ENCODE results near the gene PTHLH.
A peak's percentile ranks its signal among the peaks of the same experiment; 100 is the strongest.

PTHLH gene

DNA sequence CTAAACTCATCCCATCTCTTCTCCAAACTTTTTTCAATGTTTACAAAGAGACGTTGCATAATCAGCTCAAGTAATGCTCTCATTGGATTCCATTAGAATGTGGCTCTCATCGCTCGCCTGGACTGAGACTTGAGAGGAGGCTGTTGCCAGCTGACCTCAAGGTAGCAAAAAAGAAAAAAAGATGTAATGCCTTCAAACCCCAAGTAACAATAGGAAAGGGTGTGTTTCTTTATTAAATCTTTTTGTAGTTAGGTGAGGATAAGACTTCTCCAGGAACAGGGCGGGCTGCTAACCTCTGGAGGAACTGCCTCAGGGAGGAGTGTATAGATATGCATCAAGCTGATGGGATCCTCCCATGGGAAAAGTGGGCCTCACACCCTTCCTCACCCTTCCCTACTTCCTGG is 956 bp upstream of the PTHLH start:
- DNase-seq, result no peak

GRCh38 chr12:27971606-27972005 is 927 bp downstream of the PTHLH start:
- no peak for DNase-seq

GRCh38 chr12:27971121-27971489 is 1.4 kb downstream of the PTHLH start:
- no peak for DNase-seq

DNA sequence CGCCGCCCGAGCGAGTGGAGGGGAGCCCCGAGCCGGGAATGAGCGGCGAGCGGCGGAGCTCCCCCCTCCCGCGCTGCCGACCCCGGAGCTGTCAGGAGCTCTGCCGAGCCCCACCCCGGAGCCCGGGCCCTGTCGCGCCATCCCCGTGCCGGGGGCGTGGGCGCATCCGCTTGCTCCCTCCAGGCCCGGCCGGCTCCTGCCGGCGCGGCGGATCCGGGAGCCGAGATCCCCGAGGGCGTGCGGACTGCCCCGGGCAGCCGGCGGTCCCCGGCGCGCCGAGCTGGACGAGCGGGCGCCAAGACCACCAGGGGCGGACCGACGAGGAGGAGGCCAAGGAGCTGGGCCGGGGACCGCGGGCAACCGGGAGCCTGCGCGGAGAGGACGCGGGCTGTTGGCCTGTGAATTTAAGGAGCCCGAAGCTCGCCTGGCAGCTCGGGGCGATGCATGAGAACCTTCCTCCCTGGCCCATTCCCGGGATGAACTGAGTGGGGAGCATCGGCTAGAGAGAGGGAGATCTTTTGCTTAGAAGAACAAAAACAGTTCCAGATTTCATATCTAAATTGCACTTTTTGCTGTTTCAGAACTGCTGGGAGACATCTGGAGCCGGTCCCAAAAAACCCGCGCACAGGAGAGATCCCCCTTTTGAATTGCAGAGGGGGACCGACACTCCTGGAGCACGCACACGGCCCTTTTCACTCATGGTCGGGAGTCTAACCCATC is 2.0 kb downstream of the PTHLH start:
- no peak for DNase-seq

DNA sequence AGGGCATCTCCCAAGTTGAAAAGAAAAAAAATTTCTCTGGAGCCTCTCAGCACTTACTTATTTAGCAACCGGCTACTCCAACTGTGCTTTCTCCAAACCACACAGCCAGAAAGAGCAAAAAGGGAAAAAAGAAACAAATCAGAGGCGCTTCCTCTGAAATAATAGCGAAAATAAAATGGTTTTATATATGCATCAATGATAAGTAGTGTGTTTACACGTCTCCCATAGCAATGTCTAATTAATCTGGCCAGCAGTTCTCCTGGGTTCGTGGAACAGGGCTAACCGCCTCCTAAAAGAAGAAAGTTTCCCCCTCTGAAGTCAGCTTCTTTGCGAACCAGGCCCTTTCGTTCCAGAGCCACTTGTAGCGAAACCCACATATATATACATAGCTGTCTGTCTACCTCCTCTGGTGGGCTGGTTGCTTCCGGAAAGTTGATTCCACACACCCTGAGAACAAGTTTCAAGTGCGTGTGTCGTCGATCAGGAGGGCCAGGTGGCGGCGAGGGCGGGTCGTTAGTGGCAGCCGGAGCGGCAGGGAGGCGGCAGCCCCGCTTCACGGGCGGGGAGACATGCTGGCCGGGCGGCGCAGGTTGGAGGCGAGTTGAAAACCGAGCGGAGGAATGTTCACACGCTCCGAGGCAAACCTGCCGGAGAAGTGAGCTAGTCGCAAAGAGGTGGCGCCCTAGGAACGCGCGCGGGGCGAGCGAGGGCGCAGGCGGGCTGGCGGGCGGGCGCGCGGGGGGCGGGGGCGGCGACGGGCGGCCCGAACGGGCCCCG is 2.7 kb downstream of the PTHLH start:
- DNase-seq, result no peak

DNA sequence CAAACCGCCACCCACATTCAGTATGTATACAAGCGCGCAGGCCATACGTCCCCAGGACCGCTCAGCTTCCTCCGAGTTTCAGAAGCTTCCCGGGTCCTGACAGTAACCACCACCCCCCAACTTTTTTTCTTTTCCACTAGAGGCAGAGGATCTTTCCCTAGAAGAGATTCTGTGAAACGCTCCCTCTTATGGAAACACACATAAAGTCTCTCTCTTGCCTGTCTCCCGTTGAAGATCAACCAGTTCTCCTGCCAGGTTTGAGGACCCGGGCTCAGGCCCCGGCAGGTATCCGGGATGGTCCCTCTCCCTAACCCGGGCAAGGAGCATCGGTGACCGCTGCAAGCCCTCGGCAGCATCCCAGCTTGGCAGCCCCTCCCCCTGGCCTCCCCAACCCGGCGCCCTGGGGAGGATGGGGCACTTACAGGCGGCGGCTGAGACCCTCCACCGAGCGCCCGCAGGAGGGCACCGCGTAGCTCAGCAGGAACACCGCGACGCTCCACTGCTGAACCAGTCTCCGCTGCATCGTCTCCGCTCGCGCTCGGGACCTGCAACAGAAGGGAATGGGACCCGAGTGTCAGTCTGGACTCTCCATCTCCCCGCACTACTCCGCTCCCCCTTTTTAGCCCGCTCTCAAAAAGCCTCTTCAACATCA is 3.4 kb downstream of the PTHLH start:
- no peak for DNase-seq

GRCh38 chr12:27967551-27968054 is 4.9 kb downstream of the PTHLH start:
- DNase-seq, result no peak

- no peak for DNase-seq
These were observed 5.7 kb downstream of the PTHLH start for GRCh38 chr12:27966870-27967269.

DNA sequence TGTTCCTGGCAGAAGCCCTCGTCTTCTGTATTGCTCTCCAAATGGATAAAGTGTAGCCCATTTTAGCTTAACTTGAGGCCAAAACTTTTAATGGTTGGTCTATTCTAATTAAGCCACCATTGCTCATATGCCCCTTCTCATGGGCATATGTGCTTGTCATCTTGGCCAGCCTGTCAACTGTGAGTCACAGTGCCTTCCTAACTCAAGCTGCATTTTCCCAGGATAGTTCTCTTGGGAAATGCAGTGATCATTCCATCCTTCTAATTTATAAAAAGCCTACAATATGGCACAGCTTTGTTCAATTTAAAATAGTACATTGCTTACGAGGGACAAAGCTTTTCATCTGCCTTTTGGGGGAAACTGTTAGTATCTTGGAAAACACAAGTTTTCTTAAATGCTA is 6.6 kb downstream of the PTHLH start:
- no peak for DNase-seq

GRCh38 chr12:27965411-27965810 is 7.1 kb downstream of the PTHLH start:
- DNase-seq, result no peak

GRCh38 chr12:27964123-27964522 is 8.4 kb downstream of the PTHLH start:
- no peak for DNase-seq

DNA sequence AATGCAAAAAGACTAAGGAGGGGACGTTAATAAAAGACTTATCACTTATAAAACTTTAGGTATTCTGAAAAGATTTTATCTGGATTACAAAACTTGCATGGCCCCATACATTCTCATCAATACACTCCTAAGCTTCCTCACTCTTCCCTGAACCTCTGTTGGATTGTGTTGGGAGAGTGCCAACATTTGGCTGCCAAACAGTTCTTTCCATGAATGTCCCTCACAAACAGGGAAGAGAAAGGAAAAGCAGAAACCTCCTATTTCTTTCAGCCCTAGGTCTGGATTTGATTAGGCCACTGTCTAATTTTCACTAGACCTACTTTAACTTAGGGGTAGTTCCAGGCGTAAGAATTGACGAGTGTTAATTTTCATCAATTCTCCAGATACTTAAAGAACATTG is 11.7 kb downstream of the PTHLH start:
- DNase-seq, result no peak

GRCh38 chr12:27958675-27959074 is 13.9 kb downstream of the PTHLH start:
- no peak for DNase-seq

DNA sequence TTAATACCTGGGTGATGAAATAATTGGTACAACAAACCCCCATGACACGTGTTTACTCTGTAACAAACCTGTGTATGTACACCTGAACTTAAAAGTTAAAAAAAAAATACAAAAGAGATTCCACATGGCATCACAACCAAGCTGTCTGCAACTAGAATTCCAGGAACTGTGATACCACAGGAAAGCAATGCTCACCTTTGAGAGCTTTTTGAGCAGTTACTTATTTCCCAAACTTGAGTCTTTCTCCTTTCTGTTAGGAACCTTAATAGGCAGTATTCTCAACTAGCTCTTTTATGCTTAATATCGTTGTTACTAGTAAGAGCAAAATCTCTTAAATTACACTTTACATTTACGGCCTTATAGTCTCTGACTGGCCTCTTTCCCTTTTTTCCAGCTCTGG is 15.2 kb downstream of the PTHLH start:
- no peak for DNase-seq

GRCh38 chr12:27953817-27954216 is 18.7 kb downstream of the PTHLH start:
- no peak for DNase-seq

GRCh38 chr12:27953348-27953747 is 19.2 kb downstream of the PTHLH start:
- no peak for DNase-seq

DNA sequence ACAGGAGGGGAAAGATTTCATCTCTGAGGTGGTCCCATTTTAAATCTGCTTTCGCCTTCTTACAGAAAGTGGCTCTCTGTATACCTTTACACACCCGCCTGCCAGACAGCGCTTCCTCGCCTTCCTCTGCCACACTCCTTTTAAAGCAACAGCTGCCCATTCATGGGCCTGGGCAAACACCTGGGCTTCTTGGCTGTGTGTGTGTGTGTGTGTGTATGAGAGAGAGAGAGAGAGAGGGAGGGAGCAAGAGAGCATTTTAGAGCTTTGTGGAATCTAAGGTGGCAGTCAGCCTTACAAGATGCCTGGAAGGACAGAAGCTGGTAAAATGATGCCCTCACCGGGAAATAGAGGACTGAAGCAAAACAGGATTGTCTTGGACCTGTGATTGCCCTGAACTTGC is 20.0 kb downstream of the PTHLH start:
- no peak for DNase-seq

DNA sequence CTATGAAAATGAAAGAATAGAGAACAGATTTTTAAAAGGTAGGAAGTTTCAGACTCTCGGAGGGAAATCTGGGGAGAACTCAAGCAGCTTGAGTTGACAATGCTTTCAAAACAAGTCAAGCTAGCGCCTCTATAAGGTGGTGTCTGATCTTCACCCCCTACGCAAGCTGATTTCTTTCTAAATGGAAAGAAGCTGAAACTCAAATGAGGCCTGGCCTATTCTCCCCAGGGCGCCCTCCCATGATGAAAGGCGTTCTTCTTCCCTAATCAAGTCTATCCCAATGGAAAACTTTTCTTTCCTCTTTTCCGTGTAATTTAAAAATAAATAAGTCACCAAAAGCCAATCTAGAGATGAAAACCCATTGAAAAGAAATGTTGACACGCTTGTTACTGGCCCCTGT is 20.6 kb downstream of the PTHLH start:
- DNase-seq, result no peak

GRCh38 chr12:27946421-27946820 is 26.1 kb downstream of the PTHLH start:
- DNase-seq, result no peak

- DNase-seq, result peak in 1 of 2 experiments; percentile 57
These were observed 31.7 kb downstream of the PTHLH start for GRCh38 chr12:27940756-27941402.

DNA sequence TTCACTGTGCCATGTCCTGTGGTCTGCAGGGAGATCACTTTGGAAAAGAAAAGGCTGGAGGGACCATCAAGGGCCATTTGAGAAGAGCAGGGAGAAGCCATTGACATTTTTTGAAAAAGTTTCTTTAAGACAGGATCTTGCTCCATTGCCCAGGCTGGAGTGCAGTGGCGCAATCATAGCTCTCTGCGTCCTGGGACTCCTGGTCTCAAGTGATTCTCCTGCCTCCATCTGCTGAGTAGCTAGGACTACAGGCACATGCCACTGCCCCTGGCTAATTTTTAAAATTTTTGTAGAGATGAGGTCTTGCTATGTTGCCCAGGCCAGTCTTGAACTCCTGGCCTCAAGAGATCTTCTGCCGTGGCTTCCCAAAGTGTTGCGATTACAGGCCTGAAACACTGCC is 32.3 kb downstream of the PTHLH start:
- no peak for DNase-seq

- DNase-seq, result no peak
These were observed 34.8 kb downstream of the PTHLH start for GRCh38 chr12:27937768-27938167.

DNA sequence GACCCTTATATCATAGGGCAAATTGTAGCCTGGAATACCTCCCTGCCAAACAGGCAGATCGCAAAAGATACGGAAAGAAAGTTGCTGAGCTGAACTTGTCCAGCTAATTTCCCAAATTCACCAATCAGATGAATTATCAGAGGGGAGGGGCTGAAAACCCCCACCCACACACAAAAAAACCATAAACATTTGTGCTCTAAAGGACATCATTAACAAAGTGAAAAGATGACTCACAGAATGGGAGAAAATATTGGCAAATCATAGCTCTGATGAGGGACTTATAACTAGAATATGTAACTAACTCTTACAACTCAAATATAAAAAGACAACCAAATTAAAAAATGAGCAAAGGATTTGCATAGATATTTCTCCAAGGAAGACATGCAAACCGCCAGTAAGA is 36.3 kb downstream of the PTHLH start:
- DNase-seq, result no peak
